ENCODE results near the gene HTR1B. TPM values are rescaled to one million over a fixed set of nuclear protein-coding genes. Genes with fewer than 3 reads are reported as not detected.

HTR1B gene
- total and polyA plus RNA-seq, 12 donors, result 0.06 to 0.91 (median 0.41) TPM; not detected in 5

DNA sequence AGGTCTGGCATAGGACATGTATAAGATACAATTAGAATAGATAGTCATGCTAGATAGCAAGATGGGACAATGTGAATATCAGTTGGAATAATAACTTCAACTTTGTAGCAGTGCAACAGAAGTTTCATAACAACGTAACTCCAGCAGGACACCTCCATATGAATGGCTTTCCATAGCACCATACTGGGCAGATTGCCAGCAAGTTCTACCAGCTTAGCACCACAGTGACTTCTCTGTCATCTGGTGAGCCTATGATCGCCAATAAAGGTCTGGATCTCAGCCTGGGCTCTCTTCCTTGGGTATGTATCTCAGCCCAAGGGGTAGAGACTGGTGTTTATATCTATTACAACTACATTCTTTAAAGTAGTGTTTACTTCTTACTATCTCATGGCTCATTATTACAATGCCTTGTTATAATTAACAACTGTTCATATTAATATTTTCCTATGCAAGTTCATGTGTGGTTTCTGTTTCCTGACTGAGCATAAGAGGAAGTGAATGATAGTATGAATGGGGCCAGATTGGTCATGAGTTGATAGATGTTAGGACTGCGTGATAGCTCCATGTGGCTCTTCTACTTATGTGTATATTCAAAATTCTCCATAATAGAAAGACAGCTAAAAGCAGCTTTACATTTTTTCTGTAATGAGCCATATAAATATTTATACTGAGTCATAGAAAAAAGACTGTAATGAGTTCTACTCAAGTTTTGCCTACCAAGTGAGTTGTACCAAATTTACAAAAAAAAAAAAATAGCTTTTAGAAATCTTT lies 22.9 kb downstream of the HTR1B start:
- intact Hi-C loops (cut with DNase I), result no loop called here
- H3K9me3 ChIP-seq (replicated peaks in 1 of 3), result no peaks in the 10 kb centered on the region
- H3K4me1 ChIP-seq (replicated peaks in 1 of 2), result no peaks in the 10 kb centered on the region
- no peak for DNase-seq
- H3K27me3 ChIP-seq, result no peaks in the 10 kb centered on the region
- H3K27ac ChIP-seq, result no peak overlapping the region
- WGBS, 4 donors, result 79 to 88% (median 83%) methylated on average over 3 of the region's 3 CpGs
- H3K36me3 ChIP-seq (replicated peaks in 1 of 2), result no peaks in the 10 kb centered on the region
- no peak overlapping the region for H3K4me3 ChIP-seq
- TF ChIP-seq POLR2A (IDR thresholded peaks at IDR 0.05) (no peak), CTCF (IDR thresholded peaks at IDR 0.05) (no peak)

DNA sequence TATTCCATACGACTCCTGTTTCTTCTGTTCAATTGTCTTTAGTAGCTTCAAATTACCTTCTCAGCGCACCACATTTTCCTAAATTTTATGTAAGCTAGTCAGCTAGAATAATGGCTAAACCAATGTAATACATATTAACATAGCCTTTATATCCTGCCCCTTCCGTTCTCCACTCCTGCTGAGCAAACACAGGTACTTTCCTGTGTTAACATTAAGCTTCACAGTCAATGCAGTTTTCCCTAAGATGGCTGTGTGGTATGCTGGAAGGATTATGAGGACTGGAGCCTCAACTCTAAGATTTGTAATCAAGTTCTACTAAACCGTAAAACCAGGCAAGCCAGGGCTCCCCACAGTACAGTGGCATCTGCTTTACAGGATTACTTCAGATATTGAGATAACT lies 29.4 kb downstream of the HTR1B start:
- Histone ChIP-seq H3K27ac (no peak overlapping the region), H3K27me3 (no peaks in the 10 kb centered on the region), H3K9me3 (replicated peaks in 1 of 3) (no peaks in the 10 kb centered on the region), H3K4me3 (no peak overlapping the region), H3K36me3 (replicated peaks in 1 of 2) (no peaks in the 10 kb centered on the region), H3K4me1 (replicated peaks in 1 of 2) (no peaks in the 10 kb centered on the region)
- no peak for DNase-seq
- WGBS, 4 donors, result 78 to 86% (median 85%) methylated on average over 4 of the region's 4 CpGs
- intact Hi-C loops (cut with DNase I), result no loop called here
- TF ChIP-seq CTCF (IDR thresholded peaks at IDR 0.05), result no peak
- no peak for TF ChIP-seq POLR2A (IDR thresholded peaks at IDR 0.05)

- no peak for TF ChIP-seq POLR2A (IDR thresholded peaks at IDR 0.05)
- no peak for TF ChIP-seq CTCF (IDR thresholded peaks at IDR 0.05)
- no peak overlapping the region for H3K4me3 ChIP-seq
- H3K36me3 ChIP-seq (replicated peaks in 1 of 2), result no peaks in the 10 kb centered on the region
- DNase-seq, result no peak
- 85 to 88% (median 86%) methylated on average over 3 of the region's 3 CpGs for WGBS, 4 donors
- H3K27me3 ChIP-seq, result no peaks in the 10 kb centered on the region
- no peaks in the 10 kb centered on the region for H3K9me3 ChIP-seq (replicated peaks in 1 of 3)
- intact Hi-C loops (cut with DNase I), result no loop called here
- H3K4me1 ChIP-seq (replicated peaks in 1 of 2), result no peaks in the 10 kb centered on the region
- no peak overlapping the region for H3K27ac ChIP-seq
Measured at GRCh38 chr6:77430504-77430903, 32.8 kb downstream of the HTR1B start.

- H3K4me3 ChIP-seq, result no peak overlapping the region
- DNase-seq, result no peak
- intact Hi-C loops (cut with DNase I), result no loop called here
Measured at GRCh38 chr6:77425671-77426070, 37.6 kb downstream of the HTR1B start.

More at GRCh38 chr6:77425671-77426070, 37.6 kb downstream of the HTR1B start:
- H3K4me1 ChIP-seq (replicated peaks in 1 of 2), result no peaks in the 10 kb centered on the region
- H3K27ac ChIP-seq, result no peak overlapping the region
- H3K27me3 ChIP-seq, result no peaks in the 10 kb centered on the region
- H3K36me3 ChIP-seq (replicated peaks in 1 of 2), result no peaks in the 10 kb centered on the region
- no peaks in the 10 kb centered on the region for H3K9me3 ChIP-seq (replicated peaks in 1 of 3)
- TF ChIP-seq CTCF (IDR thresholded peaks at IDR 0.05), result no peak
- no peak for TF ChIP-seq POLR2A (IDR thresholded peaks at IDR 0.05)

Measured in adrenal gland (tissue), 12 donors.